RWPE1 (cell line): Measurements from ENCODE around the gene PPDPF.
"Not testable (repeated sequence)": the region's sequence is repeated elsewhere in the genome, so short reads cannot be mapped to it uniquely, and the experiment has no call there.

Source experiments
- CTCF ChIA-PET: fragments of 350-600 bp; sonication (Branson Sonifier 250); formaldehyde crosslinking; extraction: SDS; loops from one replicate; lab custom pipeline; 2021; lab: Yijun Ruan, JAX
- POLR2A ChIA-PET: fragments of 400-600 bp; formaldehyde crosslinking; extraction: SDS; loops from one replicate; lab custom pipeline; 2020; ENCODE audit warnings: antibody characterized with exemption; ENCODE audit not compliant: low non-redundant PET; lab: Yijun Ruan, JAX
- DNase-seq: peaks from one replicate; pipeline ENCODE4 v3.0.0; 2012; ENCODE audit warnings: low spot score
- H3K27ac ChIP-seq: fragments of 450-650 bp; 2 replicates; pipeline ENCODE4 v1.5.1; 2017
- CTCF ChIP-seq: fragments of 450-650 bp; conservative IDR thresholded peaks from 2 replicates; pipeline ENCODE4 v1.5.1; 2017; ENCODE audit warnings: low read depth, mild to moderate bottlenecking

Gene PPDPF

GRCh38 chr20:63509088-63509564 lies 11.4 kb upstream of the PPDPF start:
- H3K27ac ChIP-seq = no peak overlapping the region
- no peak for TF ChIP-seq CTCF
- ChIA-PET CTCF (interaction anchor here (0.6 to 2.1 kb wide), 4 partner anchors 13 to 887 kb away, joined by 3 to 9 read pairs (median 4); no protein-coding TSS in a partner anchor), POLR2A (interaction anchor here (1.2 kb wide), 1 partner anchor 11 kb away, joined by 9 read pairs; the partner anchor contains the start of gene PPDPF)
- DNase-seq = no peak

GRCh38 chr20:63513207-63513606 lies 7.4 kb upstream of the PPDPF start:
- POLR2A ChIA-PET = no interaction called here
- CTCF ChIA-PET = no interaction called here
- no peak for DNase-seq
- no peak overlapping the region for H3K27ac ChIP-seq
- TF ChIP-seq CTCF = no peak

GRCh38 chr20:63514520-63514919 lies 6.0 kb upstream of the PPDPF start:
- DNase-seq, POLR2A ChIA-PET, CTCF ChIA-PET, H3K27ac ChIP-seq: not testable (repeated sequence)

- ChIA-PET CTCF (interaction anchor here (0.7 to 1.6 kb wide), 4 partner anchors 14 to 463 kb away, joined by 3 to 7 read pairs (median 4); no protein-coding TSS in a partner anchor), POLR2A (interaction anchor here (0.6 kb wide), 1 partner anchor 16 kb away, joined by 3 read pairs; no protein-coding TSS in a partner anchor)
- no peak for TF ChIP-seq CTCF
- H3K27ac ChIP-seq = no peak overlapping the region
- DNase-seq = no peak
Observed at GRCh38 chr20:63517376-63518309, 2.9 kb upstream of the PPDPF start.

- ChIA-PET CTCF (interaction anchor here (0.7 to 3.0 kb wide), 3 partner anchors 22 to 208 kb away, joined by 3 to 20 read pairs (median 7); no protein-coding TSS in a partner anchor), POLR2A (interaction anchor here (0.6 kb wide), 1 partner anchor 17 kb away, joined by 3 read pairs; no protein-coding TSS in a partner anchor)
- no peak for DNase-seq
- no peak for TF ChIP-seq CTCF
- no peak overlapping the region for H3K27ac ChIP-seq
Observed at GRCh38 chr20:63518351-63518861, 2.2 kb upstream of the PPDPF start.

- CTCF ChIA-PET = interaction anchor here (0.7 to 3.0 kb wide), 4 partner anchors 12 to 209 kb away, joined by 3 to 20 read pairs (median 3); no protein-coding TSS in a partner anchor
- POLR2A ChIA-PET = interaction anchor here (2.3 kb wide), 1 partner anchor 22 kb away, joined by 25 read pairs; no protein-coding TSS in a partner anchor
- no peak for DNase-seq
- no peak for TF ChIP-seq CTCF
- H3K27ac ChIP-seq = peak overlapping the region; percentile 92
Observed at GRCh38 chr20:63518946-63519667, 1.5 kb upstream of the PPDPF start.
